Measurements from ENCODE around the gene AKAP8L.

DNA sequence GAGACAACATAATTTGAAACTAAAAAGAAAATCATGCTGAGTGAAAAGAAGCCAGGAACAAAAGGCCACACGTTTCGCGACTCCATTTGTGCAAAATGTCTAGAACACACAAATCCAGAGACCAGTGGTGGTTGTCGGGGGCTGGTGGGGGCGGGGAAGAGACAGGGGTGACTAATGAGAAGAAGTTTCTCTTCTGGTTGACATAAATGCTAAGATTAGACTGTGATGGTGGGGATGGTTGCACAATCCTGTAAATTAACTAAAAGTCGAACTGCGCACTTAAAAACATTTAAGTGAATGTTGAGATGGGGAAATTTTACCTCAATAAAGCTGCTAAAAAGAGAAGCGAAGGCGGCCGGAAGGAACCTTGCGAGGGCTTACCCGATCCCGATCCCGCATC is 46.3 kb downstream of the AKAP8L start:
- TF ChIP-seq CTCF (IDR thresholded peaks at IDR 0.05 in 8 of 11, conservative IDR thresholded peaks at IDR 0.05 in 3 of 11), result no peak
- TF ChIP-seq POLR2AphosphoS5 (IDR thresholded peaks at IDR 0.05), result no peak

Measured in spleen (tissue), 7 donors.